Neutrophil (primary cell): ENCODE measurements around the gene NACA.

Experiments
- H3K27ac ChIP-seq: fragments of 200-600 bp; sonication (generic); 2 replicates; pipeline ENCODE4 v1.5.1; 2016; ENCODE audit warnings: mild to moderate bottlenecking, moderate library complexity
- H3K27me3 ChIP-seq: fragments of 200-600 bp; sonication (generic); 2 replicates; pipeline ENCODE4 v1.6.0; 2016; ENCODE audit warnings: mild to moderate bottlenecking
- H3K36me3 ChIP-seq: fragments of 200-600 bp; sonication (generic); 2 replicates; pipeline ENCODE4 v1.5.1; 2017
- H3K4me1 ChIP-seq, 2 experiments: fragments of 200-600 bp in 1 of 2; sonication (generic) in 1 of 2; 1 replicate in 1 of 2; 2 replicates in 1 of 2; pipeline versions ENCODE4 v1.5.1 to v1.6.1; 2013 to 2016; ENCODE audit warnings: low read depth in 1 of 2, low read length in 1 of 2, mild to moderate bottlenecking in 1 of 2, moderate library complexity in 1 of 2; ENCODE audit not compliant: control insufficient read depth in 1 of 2, insufficient read depth in 1 of 2
- H3K4me3 ChIP-seq, 2 experiments: fragments of 200-600 bp in 1 of 2; sonication (generic) in 1 of 2; 1 replicate in 1 of 2; 2 replicates in 1 of 2; pipeline ENCODE4 v1.5.1; 2013 to 2016; ENCODE audit warnings: low read depth in 1 of 2, low read length in 1 of 2, mild to moderate bottlenecking in 1 of 2, moderate library complexity in 1 of 2
- H3K9me3 ChIP-seq: fragments of 200-600 bp; sonication (generic); 2 replicates; pipeline ENCODE4 v1.5.1; 2016
- CTCF ChIP-seq: fragments of 200-600 bp; sonication (generic); IDR thresholded peaks from 2 replicates; pipeline ENCODE4 v1.5.1; 2016; ENCODE audit warnings: antibody characterized with exemption

Gene NACA

GRCh38 chr12:56684745-56685359 lies 40.2 kb downstream of the NACA start:
- Histone ChIP-seq H3K4me1 (peaks cover 46 to 49% of the 10 kb centered on the region in 2 experiments), H3K4me3 (peak overlapping the region in 1 of 2 experiments; percentile 10), H3K27ac (peak overlapping the region; percentile 23), H3K9me3 (no peaks in the 10 kb centered on the region), H3K27me3 (no peaks in the 10 kb centered on the region), H3K36me3 (no peaks in the 10 kb centered on the region)
- TF ChIP-seq CTCF, result no peak

DNA sequence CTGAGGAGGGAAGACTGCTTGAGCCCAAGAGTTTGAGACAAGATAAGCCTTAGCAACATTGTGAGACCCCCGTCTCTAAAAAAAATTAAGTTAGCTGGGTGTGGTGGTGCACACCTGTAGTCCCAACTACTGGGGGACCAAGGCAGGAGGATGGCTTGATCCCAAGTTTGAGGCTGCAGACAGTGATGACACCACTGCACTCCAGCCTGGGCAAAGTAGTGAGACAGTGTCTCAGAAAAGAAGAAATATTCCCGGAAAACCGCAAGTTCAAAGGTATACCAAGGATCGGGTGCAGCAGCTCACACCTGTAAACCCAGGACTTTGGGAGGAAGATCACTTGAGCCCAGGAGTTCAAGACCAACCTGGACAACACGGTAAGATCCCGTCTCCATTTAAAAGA lies 42.8 kb downstream of the NACA start:
- no peak overlapping the region for H3K27ac ChIP-seq
- no peak for TF ChIP-seq CTCF
- no peaks in the 10 kb centered on the region for H3K27me3 ChIP-seq
- no peak overlapping the region for H3K4me3 ChIP-seq
- no peaks in the 10 kb centered on the region for H3K36me3 ChIP-seq
- H3K4me1 ChIP-seq, result peaks cover 29 to 31% of the 10 kb centered on the region in 2 experiments
- H3K9me3 ChIP-seq, result no peaks in the 10 kb centered on the region

- H3K4me3 ChIP-seq, result no peak overlapping the region
- H3K9me3 ChIP-seq, result no peaks in the 10 kb centered on the region
- H3K27me3 ChIP-seq, result no peaks in the 10 kb centered on the region
- H3K27ac ChIP-seq, result no peak overlapping the region
- H3K36me3 ChIP-seq, result no peaks in the 10 kb centered on the region
- H3K4me1 ChIP-seq, result peaks cover 12 to 13% of the 10 kb centered on the region in 2 experiments
- TF ChIP-seq CTCF, result no peak
These were observed 45.1 kb downstream of the NACA start for GRCh38 chr12:56679883-56680575.

GRCh38 chr12:56678852-56679251 lies 46.2 kb downstream of the NACA start:
- H3K36me3 ChIP-seq, result no peaks in the 10 kb centered on the region
- H3K4me1 ChIP-seq, result peaks cover under 1 to 2% of the 10 kb centered on the region in 2 experiments
- no peak overlapping the region for H3K27ac ChIP-seq
- H3K9me3 ChIP-seq, result no peaks in the 10 kb centered on the region
- TF ChIP-seq CTCF, result no peak
- no peak overlapping the region for H3K4me3 ChIP-seq
- no peaks in the 10 kb centered on the region for H3K27me3 ChIP-seq

- Histone ChIP-seq H3K9me3 (no peaks in the 10 kb centered on the region), H3K27me3 (no peaks in the 10 kb centered on the region), H3K4me1 (no peaks in the 10 kb centered on the region), H3K36me3 (no peaks in the 10 kb centered on the region), H3K4me3 (no peak overlapping the region), H3K27ac (no peak overlapping the region)
- no peak for TF ChIP-seq CTCF
These were observed 47.4 kb downstream of the NACA start for GRCh38 chr12:56677680-56678079.
